ENCODE measurements around the gene PRKAR1A.
"Not testable (repeated sequence)": the region's sequence is repeated elsewhere in the genome, so short reads cannot be mapped to it uniquely, and the experiment has no call there.

The PRKAR1A gene

GRCh38 chr17:68512247-68512959 lies at the start of gene PRKAR1A:
Gene PRKAR1A, plus strand, starts transcription at chr17:68512430. Its CDS starts 2,970 bp downstream, at chr17:68515400.
- DNase-seq (ENCODE audit: low read depth) = peak; percentile 96

DNA sequence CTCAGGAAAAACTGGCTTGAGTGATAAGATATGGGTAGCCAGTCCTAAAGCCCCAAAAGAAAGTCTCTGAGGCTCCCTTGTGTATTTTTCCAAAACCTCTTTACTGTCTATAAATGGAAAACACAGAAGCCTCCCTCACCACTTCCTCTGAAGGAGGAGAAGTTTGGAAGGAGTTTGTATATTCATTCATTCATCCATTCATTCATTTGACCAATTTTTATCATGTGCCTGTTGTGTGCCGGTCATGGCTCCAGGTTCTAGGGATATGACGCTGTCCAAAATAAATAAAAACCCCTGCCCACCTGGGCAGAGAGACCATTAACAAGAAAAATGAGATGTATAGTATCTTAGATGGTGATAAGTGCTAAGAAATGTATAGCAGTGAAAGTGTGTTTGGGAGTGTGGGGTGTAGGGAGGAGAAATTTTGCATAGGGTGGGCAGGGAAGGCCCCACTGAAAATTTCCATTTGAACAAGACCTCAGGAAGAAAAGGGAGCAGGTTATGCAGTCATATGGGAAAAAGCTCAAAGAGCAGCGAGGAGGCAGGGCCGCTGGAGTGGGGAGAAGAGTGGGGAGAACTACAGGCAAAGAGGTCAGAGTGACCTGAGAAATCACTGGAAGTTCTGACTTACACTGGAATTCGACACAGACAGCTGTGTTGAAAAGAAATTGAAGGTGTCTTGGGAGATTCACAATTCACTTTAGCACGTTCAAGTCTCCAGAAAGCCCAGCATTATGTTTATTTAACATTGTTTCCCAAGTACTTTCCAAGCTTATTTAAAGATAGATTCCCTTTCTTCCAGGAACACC lies 48.8 kb upstream of the PRKAR1A start:
- no peak for DNase-seq (ENCODE audit: low read depth)

DNA sequence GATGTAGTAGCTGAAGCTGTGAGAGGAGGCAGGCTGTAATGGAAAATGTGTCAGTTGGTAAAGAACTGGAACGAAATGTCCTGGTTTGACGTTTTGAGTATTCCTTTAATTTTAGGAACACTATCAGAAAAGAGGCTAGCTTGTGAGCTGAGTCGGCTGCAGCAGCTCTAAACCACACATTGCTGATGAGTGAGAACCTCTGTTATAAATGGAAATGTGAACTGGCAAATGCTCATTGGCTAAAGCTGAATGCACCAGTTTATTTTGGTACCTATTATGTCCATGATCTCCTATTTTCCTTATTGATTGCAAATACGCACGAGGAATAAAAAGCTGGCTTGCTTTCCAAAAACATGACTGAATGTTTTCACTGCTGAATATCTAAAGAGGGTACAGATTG lies 43.9 kb upstream of the PRKAR1A start:
- no peak for DNase-seq (ENCODE audit: low read depth)

DNA sequence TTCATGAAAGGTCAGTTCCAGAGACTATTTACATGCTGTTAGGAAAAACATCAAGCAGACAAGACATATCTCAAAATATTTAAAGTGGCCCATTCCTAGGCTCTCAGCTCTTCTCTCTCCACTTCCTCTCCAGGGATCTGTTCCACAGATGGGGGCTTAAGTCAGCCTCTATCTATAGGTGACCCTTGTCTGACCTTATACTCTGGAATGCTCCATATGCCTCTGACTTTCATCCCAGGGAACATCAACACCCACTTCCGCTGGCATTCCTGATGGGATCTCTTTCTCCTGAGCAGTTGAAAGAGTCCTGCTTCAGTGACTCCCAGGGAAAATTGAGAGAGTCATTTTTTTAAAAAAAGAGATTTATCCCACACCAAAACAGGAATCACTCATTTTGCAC lies 43.4 kb upstream of the PRKAR1A start:
- no peak for DNase-seq (ENCODE audit: low read depth)

- no peak for DNase-seq (ENCODE audit: low read depth)
Measured at GRCh38 chr17:68470961-68471360, 41.3 kb upstream of the PRKAR1A start.

- DNase-seq (ENCODE audit: low read depth) = no peak
Measured at GRCh38 chr17:68480885-68481284, 31.3 kb upstream of the PRKAR1A start.

DNA sequence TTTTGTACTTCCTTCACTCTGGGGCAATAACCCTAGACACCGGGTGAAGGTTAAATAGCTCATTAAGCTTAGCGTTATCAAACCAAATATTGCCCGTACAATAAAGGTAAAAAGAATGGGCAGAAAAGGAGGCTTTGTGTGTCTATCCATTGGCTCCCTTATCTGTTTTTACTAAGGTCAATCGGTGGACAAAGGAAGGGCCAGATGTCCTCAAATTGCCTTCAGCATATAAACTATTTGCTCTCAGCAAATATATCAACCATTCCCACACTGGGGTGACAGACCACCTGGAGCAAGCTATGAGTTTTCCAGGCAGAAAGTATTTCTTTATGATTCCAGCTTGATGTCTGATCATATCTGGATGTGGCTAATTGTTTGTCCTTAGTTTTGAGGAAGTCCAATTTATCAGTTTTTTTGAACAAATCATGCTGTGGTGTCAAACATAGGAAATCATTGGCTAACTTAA lies 29.6 kb upstream of the PRKAR1A start:
- no peak for DNase-seq (ENCODE audit: low read depth)

GRCh38 chr17:68484458-68484857 lies 27.8 kb upstream of the PRKAR1A start:
- DNase-seq (ENCODE audit: low read depth) = no peak

DNA sequence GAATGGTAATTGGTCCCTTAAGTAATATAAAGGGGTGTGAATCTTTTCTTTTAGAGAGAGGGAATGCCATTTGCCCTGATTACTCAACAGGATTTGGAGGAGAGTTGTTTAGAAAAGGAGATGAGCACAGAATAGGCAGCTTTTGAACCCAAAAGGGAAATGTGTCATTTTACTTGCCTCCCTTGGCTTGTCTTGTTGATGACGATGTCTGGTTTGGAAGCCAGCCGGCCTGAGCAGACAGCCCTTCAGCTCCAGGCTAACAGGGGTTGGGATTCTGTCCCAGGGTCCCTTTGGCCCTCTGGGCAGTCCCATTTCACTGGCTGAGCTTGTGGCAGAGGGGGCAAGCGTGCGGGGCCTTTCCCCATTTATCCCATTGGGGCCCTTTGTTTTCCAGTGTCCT lies 22.3 kb upstream of the PRKAR1A start:
- peak; percentile 17 for DNase-seq (ENCODE audit: low read depth)

GRCh38 chr17:68491381-68492231 lies 20.6 kb upstream of the PRKAR1A start:
- DNase-seq (ENCODE audit: low read depth) = no peak

- not testable (repeated sequence) for DNase-seq (ENCODE audit: low read depth)
Measured at GRCh38 chr17:68492394-68493054, 19.7 kb upstream of the PRKAR1A start.

- no peak for DNase-seq (ENCODE audit: low read depth)
Measured at GRCh38 chr17:68495081-68495480, 17.1 kb upstream of the PRKAR1A start.

- no peak for DNase-seq (ENCODE audit: low read depth)
Measured at GRCh38 chr17:68497885-68498319, 14.3 kb upstream of the PRKAR1A start.

- no peak for DNase-seq (ENCODE audit: low read depth)
Measured at GRCh38 chr17:68498479-68499326, 13.5 kb upstream of the PRKAR1A start.

DNA sequence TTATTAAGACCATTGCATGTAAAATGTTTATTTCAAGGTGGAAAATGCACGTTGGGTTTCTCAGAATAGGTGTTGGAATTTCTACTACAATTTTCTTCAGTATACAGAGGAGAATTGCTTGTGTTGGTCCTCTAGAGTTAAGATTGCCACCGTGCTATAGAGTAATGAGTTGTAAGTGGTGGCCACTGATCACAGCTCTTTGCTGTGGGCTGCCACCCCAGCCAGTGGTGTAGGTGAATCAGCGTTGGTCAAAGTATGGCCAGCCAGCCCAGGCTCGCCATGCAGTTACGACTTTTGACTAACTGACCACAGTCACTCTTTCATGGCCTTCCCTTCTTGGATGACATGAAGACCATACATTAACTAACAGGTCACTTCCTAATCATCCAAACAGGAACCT lies 12.6 kb upstream of the PRKAR1A start:
- DNase-seq (ENCODE audit: low read depth) = no peak

DNA sequence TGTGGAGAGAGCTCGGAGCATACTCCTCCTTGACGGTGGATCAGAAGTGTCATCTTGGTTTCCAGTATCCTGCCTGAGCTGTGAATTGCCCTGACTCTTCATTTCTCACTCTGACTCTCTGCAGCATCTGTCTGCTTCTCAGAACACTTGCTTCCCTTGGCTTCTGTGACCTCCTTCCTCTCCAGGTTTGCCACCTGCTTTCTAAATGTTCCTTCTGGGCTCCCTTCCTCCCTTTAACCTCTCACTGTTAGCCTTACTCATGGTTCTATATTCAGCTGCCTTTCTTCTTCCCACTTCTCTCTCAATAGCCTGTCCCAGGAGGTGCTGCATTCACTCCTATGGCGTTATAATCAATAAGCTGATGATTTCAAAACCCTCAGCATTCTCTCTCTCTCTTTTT lies 11.2 kb upstream of the PRKAR1A start:
- no peak for DNase-seq (ENCODE audit: low read depth)

DNA sequence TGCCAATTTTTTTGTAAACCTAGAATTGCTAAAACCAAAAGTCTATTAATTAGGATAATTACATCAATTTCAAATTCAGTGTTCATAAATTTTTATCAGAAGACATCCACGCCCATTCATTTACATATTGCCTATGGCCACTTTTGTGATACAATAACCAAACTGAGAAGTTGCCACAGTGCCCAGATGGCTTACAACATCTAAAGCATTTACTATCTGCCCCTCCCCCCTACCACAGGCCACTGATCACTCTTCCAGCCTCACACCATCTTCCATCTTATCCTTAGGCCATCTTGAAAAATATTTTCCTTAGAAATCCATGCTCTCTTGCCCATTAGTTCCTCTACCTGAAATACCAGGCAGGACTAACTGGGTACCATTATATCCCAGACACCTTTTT lies 6.3 kb upstream of the PRKAR1A start:
- DNase-seq (ENCODE audit: low read depth) = no peak

GRCh38 chr17:68507576-68507975 lies 4.7 kb upstream of the PRKAR1A start:
- DNase-seq (ENCODE audit: low read depth) = no peak

GRCh38 chr17:68509141-68510057 lies 2.8 kb upstream of the PRKAR1A start:
- no peak for DNase-seq (ENCODE audit: low read depth)

GRCh38 chr17:68511254-68511670 lies 968 bp upstream of the PRKAR1A start:
- DNase-seq (ENCODE audit: low read depth) = no peak
